Karpas-422 (cell line): ENCODE data around the gene KCNC1. TPM values are rescaled to one million over a fixed set of nuclear protein-coding genes. Genes with fewer than 3 reads are reported as not detected.

Source experiments
- DNase-seq: peaks from one replicate; pipeline ENCODE4 v3.0.0-alpha.2; 2015
- H2AFZ ChIP-seq: fragments of 200-600 bp; sonication (generic); 2 replicates; pipeline ENCODE4 v1.6.1; 2014; ENCODE audit warnings: antibody characterized with exemption, low read length, mixed read lengths
- H3K27ac ChIP-seq: fragments of 200-600 bp; sonication (generic); 2 replicates; pipeline ENCODE4 v1.5.1; 2014; ENCODE audit warnings: mild to moderate bottlenecking, low read length, moderate library complexity
- H3K27me3 ChIP-seq: fragments of 200-600 bp; sonication (generic); 2 replicates; pipeline ENCODE4 v1.6.1; 2014; ENCODE audit warnings: low read length, mixed read lengths
- H3K36me3 ChIP-seq: fragments of 200-600 bp; sonication (generic); 2 replicates; pipeline ENCODE4 v1.6.1; 2014; ENCODE audit warnings: low read length, mixed read lengths; ENCODE audit not compliant: insufficient read depth
- H3K4me1 ChIP-seq: fragments of 200-600 bp; sonication (generic); 2 replicates; pipeline ENCODE4 v1.6.1; 2014; ENCODE audit warnings: mild to moderate bottlenecking, low read length, mixed read lengths
- H3K4me2 ChIP-seq: fragments of 200-600 bp; sonication (generic); 2 replicates; pipeline ENCODE4 v1.6.1; 2014; ENCODE audit warnings: low read length, low read depth, mild to moderate bottlenecking; ENCODE audit not compliant: poor library complexity, severe bottlenecking
- H3K4me3 ChIP-seq: fragments of 200-600 bp; sonication (generic); 2 replicates; pipeline ENCODE4 v1.5.1; 2014; ENCODE audit warnings: mild to moderate bottlenecking, antibody characterized with exemption, low read length, mixed read lengths
- H3K79me2 ChIP-seq: fragments of 200-600 bp; sonication (generic); 2 replicates; pipeline ENCODE4 v1.6.1; 2014; ENCODE audit warnings: mild to moderate bottlenecking, low read length, mixed read lengths
- H3K9ac ChIP-seq: fragments of 200-600 bp; sonication (generic); 2 replicates; pipeline ENCODE4 v1.6.0; 2014; ENCODE audit warnings: low read length
- H3K9me2 ChIP-seq: fragments of 200-600 bp; sonication (generic), shearing (Covaris generic); replicated peaks from 2 replicates; pipeline ENCODE4 v1.6.0; 2014; ENCODE audit warnings: mild to moderate bottlenecking, low read length, moderate library complexity; ENCODE audit not compliant: insufficient read depth
- H3K9me3 ChIP-seq: fragments of 300-700, 200-600 bp; sonication (generic); 2 replicates; pipeline ENCODE4 v1.6.1; 2014; ENCODE audit warnings: low read length, mixed read lengths
- H4K20me1 ChIP-seq: fragments of 200-600 bp; sonication (generic); 2 replicates; pipeline ENCODE4 v1.6.1; 2014; ENCODE audit warnings: mild to moderate bottlenecking, antibody characterized with exemption, low read length, low read depth; ENCODE audit not compliant: insufficient read depth
- total RNA-seq: library from RNA; depleted of rRNA; stranded (reverse); fragments of >200 nt; shearing (Covaris generic); gene quantifications from 2 replicates; pipeline ENCODE4 v1.2.3, GENCODE V29; 2014; ENCODE audit warnings: low replicate concordance; rRNA removed

KCNC1 gene
- not detected in 2 replicates for total RNA-seq

- Histone ChIP-seq H3K9ac (no peak within 1 kb of the TSS), H2AFZ (no peak within 1 kb of the TSS), H3K36me3 (no peaks in the 10 kb centered on the region), H3K4me2 (peak within 1 kb of the TSS; percentile 56), H3K27ac (no peak within 1 kb of the TSS), H4K20me1 (no peaks in the 10 kb centered on the region; the same call in 1 of the 2 replicates), H3K9me3 (no peaks in the 10 kb centered on the region), H3K27me3 (no peaks in the 10 kb centered on the region), H3K4me3 (peak within 1 kb of the TSS; percentile 48; the same call in 1 of the 2 replicates), H3K4me1 (no peaks in the 10 kb centered on the region; the same call in 1 of the 2 replicates), H3K9me2 (no peaks in the 10 kb centered on the region), H3K79me2 (no peaks in the 10 kb centered on the region)
- DNase-seq: peak; percentile 48
Measured at GRCh38 chr11:17734418-17734911, at the start of gene KCNC1. Gene KCNC1 (plus strand): TSS chr11:17734781. CDS start chr11:17736003, 1,222 bp downstream.

GRCh38 chr11:17686231-17686980 is 48.2 kb upstream of the KCNC1 start:
- Histone ChIP-seq H3K79me2 (no peaks in the 10 kb centered on the region), H3K9me3 (no peaks in the 10 kb centered on the region), H3K9ac (no peak overlapping the region), H3K9me2 (no peaks in the 10 kb centered on the region), H3K36me3 (no peaks in the 10 kb centered on the region), H3K27ac (no peak overlapping the region), H4K20me1 (no peaks in the 10 kb centered on the region), H3K4me1 (no peaks in the 10 kb centered on the region), H3K4me3 (no peak overlapping the region), H3K4me2 (no peak overlapping the region), H2AFZ (no peak overlapping the region), H3K27me3 (no peaks in the 10 kb centered on the region)
- DNase-seq: no peak

- H3K9me2 ChIP-seq: no peaks in the 10 kb centered on the region
- no peak overlapping the region for H2AFZ ChIP-seq
- H3K79me2 ChIP-seq: no peaks in the 10 kb centered on the region
- no peak overlapping the region for H3K27ac ChIP-seq
- H3K9ac ChIP-seq: no peak overlapping the region
- H3K27me3 ChIP-seq: no peaks in the 10 kb centered on the region
- no peaks in the 10 kb centered on the region for H3K36me3 ChIP-seq
- H3K4me3 ChIP-seq: no peak overlapping the region
- no peaks in the 10 kb centered on the region for H3K4me1 ChIP-seq
- no peaks in the 10 kb centered on the region for H3K9me3 ChIP-seq
- no peak for DNase-seq
- H3K4me2 ChIP-seq: no peak overlapping the region
- no peaks in the 10 kb centered on the region for H4K20me1 ChIP-seq
Measured at GRCh38 chr11:17687946-17688670, 46.5 kb upstream of the KCNC1 start.

GRCh38 chr11:17691550-17691949 is 43.0 kb upstream of the KCNC1 start:
- no peak for DNase-seq
- H4K20me1 ChIP-seq: no peaks in the 10 kb centered on the region
- H3K36me3 ChIP-seq: no peaks in the 10 kb centered on the region
- no peaks in the 10 kb centered on the region for H3K9me3 ChIP-seq
- H3K4me2 ChIP-seq: no peak overlapping the region
- H3K27ac ChIP-seq: no peak overlapping the region
- no peaks in the 10 kb centered on the region for H3K79me2 ChIP-seq
- no peak overlapping the region for H3K9ac ChIP-seq
- no peak overlapping the region for H3K4me3 ChIP-seq
- H3K4me1 ChIP-seq: no peaks in the 10 kb centered on the region
- no peak overlapping the region for H2AFZ ChIP-seq
- no peaks in the 10 kb centered on the region for H3K9me2 ChIP-seq
- no peaks in the 10 kb centered on the region for H3K27me3 ChIP-seq

- H3K9me2 ChIP-seq: no peaks in the 10 kb centered on the region
- no peak overlapping the region for H3K4me3 ChIP-seq
- no peak overlapping the region for H2AFZ ChIP-seq
- no peaks in the 10 kb centered on the region for H3K36me3 ChIP-seq
- no peaks in the 10 kb centered on the region for H4K20me1 ChIP-seq
- no peaks in the 10 kb centered on the region for H3K79me2 ChIP-seq
- no peaks in the 10 kb centered on the region for H3K4me1 ChIP-seq
- H3K9ac ChIP-seq: no peak overlapping the region
- H3K4me2 ChIP-seq: no peak overlapping the region
- DNase-seq: no peak
- H3K9me3 ChIP-seq: no peaks in the 10 kb centered on the region
- no peaks in the 10 kb centered on the region for H3K27me3 ChIP-seq
- no peak overlapping the region for H3K27ac ChIP-seq
Measured at GRCh38 chr11:17691976-17692375, 42.6 kb upstream of the KCNC1 start.

DNA sequence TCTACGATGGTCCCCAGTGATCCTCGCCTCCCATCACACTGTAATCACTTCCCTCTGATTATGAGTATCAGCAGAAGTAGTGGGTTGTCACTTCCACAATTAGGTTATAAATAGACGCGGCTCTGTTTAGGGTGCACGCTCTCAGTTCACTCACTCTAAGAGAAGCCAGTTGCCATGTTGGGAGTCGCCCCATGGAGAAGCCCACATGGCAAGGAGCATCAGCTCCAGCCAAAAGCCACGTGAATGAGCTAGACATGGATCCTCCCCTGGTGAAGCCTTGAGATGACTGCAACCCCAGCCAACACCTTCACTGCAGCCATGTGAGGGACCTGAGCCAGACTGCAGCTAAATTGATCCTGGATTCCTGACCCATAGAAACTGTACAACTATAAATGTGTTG is 41.6 kb upstream of the KCNC1 start:
- Histone ChIP-seq H3K4me2 (no peak overlapping the region), H3K4me3 (no peak overlapping the region), H4K20me1 (no peaks in the 10 kb centered on the region), H3K27me3 (no peaks in the 10 kb centered on the region), H3K4me1 (no peaks in the 10 kb centered on the region), H2AFZ (no peak overlapping the region), H3K79me2 (no peaks in the 10 kb centered on the region), H3K9me2 (no peaks in the 10 kb centered on the region), H3K9me3 (no peaks in the 10 kb centered on the region), H3K36me3 (no peaks in the 10 kb centered on the region), H3K9ac (no peak overlapping the region), H3K27ac (no peak overlapping the region)
- DNase-seq: no peak

GRCh38 chr11:17693531-17693930 is 41.0 kb upstream of the KCNC1 start:
- no peaks in the 10 kb centered on the region for H3K27me3 ChIP-seq
- no peaks in the 10 kb centered on the region for H3K4me1 ChIP-seq
- H3K9me3 ChIP-seq: no peaks in the 10 kb centered on the region
- no peaks in the 10 kb centered on the region for H3K36me3 ChIP-seq
- H3K4me2 ChIP-seq: no peak overlapping the region
- no peaks in the 10 kb centered on the region for H4K20me1 ChIP-seq
- no peak overlapping the region for H3K27ac ChIP-seq
- no peak overlapping the region for H2AFZ ChIP-seq
- H3K9ac ChIP-seq: no peak overlapping the region
- H3K79me2 ChIP-seq: no peaks in the 10 kb centered on the region
- H3K9me2 ChIP-seq: no peaks in the 10 kb centered on the region
- no peak for DNase-seq
- no peak overlapping the region for H3K4me3 ChIP-seq

DNA sequence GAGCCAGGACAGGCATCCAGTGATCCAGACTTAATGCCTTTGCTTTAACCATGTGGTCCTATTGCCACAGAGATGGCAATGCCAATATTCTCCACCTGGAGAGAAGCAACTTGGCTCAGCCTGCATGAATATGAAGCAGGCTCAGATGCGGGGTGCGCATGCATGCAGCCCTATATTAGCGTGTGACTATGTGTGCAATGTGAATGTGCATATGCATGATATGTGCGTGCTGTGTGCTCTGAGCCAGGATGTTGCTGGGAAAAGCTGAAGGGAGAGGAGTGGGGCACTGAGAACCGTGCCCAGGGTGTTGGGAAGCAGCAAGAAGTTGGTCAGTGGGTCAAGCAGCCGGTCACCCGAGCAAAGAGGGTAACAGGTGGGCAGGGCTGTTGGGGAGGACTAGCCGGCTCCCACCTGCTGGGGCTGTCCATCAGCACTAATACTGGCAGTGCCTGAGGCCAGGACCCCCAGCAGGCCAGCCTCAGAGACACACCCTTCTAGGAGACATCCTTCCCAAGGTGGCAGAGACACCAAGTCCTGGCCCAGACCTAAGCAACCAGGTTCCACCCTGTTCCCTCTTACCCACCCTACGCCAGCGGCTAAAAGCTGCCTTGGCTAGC is 40.0 kb upstream of the KCNC1 start:
- Histone ChIP-seq H3K9me2 (no peaks in the 10 kb centered on the region), H3K79me2 (no peaks in the 10 kb centered on the region), H4K20me1 (no peaks in the 10 kb centered on the region), H3K27me3 (no peaks in the 10 kb centered on the region), H3K4me1 (no peaks in the 10 kb centered on the region), H3K9me3 (no peaks in the 10 kb centered on the region), H3K4me3 (no peak overlapping the region), H3K27ac (no peak overlapping the region), H2AFZ (no peak overlapping the region), H3K36me3 (no peaks in the 10 kb centered on the region), H3K4me2 (no peak overlapping the region), H3K9ac (no peak overlapping the region)
- DNase-seq: no peak
